HL-60 (cell line): ENCODE results near the gene ADAMTS12.

ENCODE experiments used
- DNase-seq, 2 experiments: peaks; one replicate each; pipeline ENCODE4 v3.0.0-alpha.2; 2010 to 2020; ENCODE audit warnings: low read depth in 1 of 2, low spot score in 1 of 2
- H3K27ac ChIP-seq: fragments of 250-450 bp; sonication (Bioruptor Pico); replicated peaks from 2 replicates; pipeline ENCODE4 v1.5.1; 2020; ENCODE audit warnings: mild to moderate bottlenecking, moderate library complexity
- H3K27me3 ChIP-seq: fragments of 250-450 bp; sonication (Bioruptor Pico); 2 replicates; pipeline ENCODE4 v1.5.1; 2021; ENCODE audit warnings: mild to moderate bottlenecking, moderate library complexity; ENCODE audit not compliant: insufficient read depth, poor library complexity, severe bottlenecking
- H3K4me3 ChIP-seq: replicated peaks from 2 replicates; pipeline ENCODE4 v1.5.1; 2011; ENCODE audit warnings: mild to moderate bottlenecking, control low read depth, low read length; ENCODE audit not compliant: insufficient read depth
- CTCF ChIP-seq: IDR thresholded peaks from one replicate; pipeline ENCODE4 v1.5.1; 2011; ENCODE audit warnings: low read length, control low read depth, inconsistent platforms; ENCODE audit not compliant: insufficient read depth
- GABPA ChIP-seq: IDR thresholded peaks from 2 replicates; pipeline ENCODE4 v1.6.1; 2012; ENCODE audit warnings: low read depth
- POLR2AphosphoS5 ChIP-seq: IDR thresholded peaks from 2 replicates; pipeline ENCODE4 v1.6.1; 2012; ENCODE audit warnings: low read depth
- REST ChIP-seq: IDR thresholded peaks from 2 replicates; pipeline ENCODE4 v1.6.1; 2012; ENCODE audit warnings: low read depth; ENCODE audit not compliant: insufficient replicate concordance
- SPI1 ChIP-seq: IDR thresholded peaks from 2 replicates; pipeline ENCODE4 v1.6.1; 2012; ENCODE audit warnings: low read depth, mild to moderate bottlenecking, borderline replicate concordance

ADAMTS12 gene

GRCh38 chr5:33635582-33635981 is 256.2 kb downstream of the ADAMTS12 start:
- H3K4me3 ChIP-seq: no peak overlapping the region
- DNase-seq: no peak
- H3K27me3 ChIP-seq: no peaks in the 10 kb centered on the region
- H3K27ac ChIP-seq: no peak overlapping the region
- TF ChIP-seq REST (no peak), CTCF (no peak), GABPA (no peak), SPI1 (no peak), POLR2AphosphoS5 (no peak)

- TF ChIP-seq REST (no peak), CTCF (no peak), SPI1 (no peak), GABPA (no peak), POLR2AphosphoS5 (no peak)
- Histone ChIP-seq H3K4me3 (no peak overlapping the region), H3K27ac (no peak overlapping the region), H3K27me3 (no peaks in the 10 kb centered on the region)
- no peak for DNase-seq
These were observed 258.1 kb downstream of the ADAMTS12 start for GRCh38 chr5:33633699-33634098.

GRCh38 chr5:33631786-33632185 is 260.0 kb downstream of the ADAMTS12 start:
- Histone ChIP-seq H3K27me3 (no peaks in the 10 kb centered on the region), H3K27ac (no peak overlapping the region), H3K4me3 (no peak overlapping the region)
- TF ChIP-seq GABPA (no peak), REST (no peak), POLR2AphosphoS5 (no peak), SPI1 (no peak), CTCF (no peak)
- DNase-seq: no peak
